HCT116 (cell line): ENCODE measurements around the gene ARHGDIG. TPM values are rescaled to one million over a fixed set of nuclear protein-coding genes. Genes with fewer than 3 reads are reported as not detected.
A peak's percentile ranks its signal among the peaks of the same experiment; 100 is the strongest.

Experiments used
- ATAC-seq: fragments of 200-7000 bp; cut with Tn5 transposase; 2 replicates; pipeline ENCODE4 v1.9.1; 2020; ENCODE audit warnings: mild to moderate bottlenecking, moderate library complexity
- BruUV-seq: library from RNA; stranded (reverse); fragments of 400-500 nt; replicated peaks from 2 replicates; lab custom pipeline; 2021; lab: Mats Ljungman, UMichigan
- CTCF ChIA-PET: fragments of 300-600 bp; sonication (Branson Sonifier 250); formaldehyde crosslinking; loops from one replicate; lab custom pipeline; 2021; ENCODE audit warnings: antibody characterized with exemption; lab: Charles Lee
- POLR2A ChIA-PET: fragments of 300-600, 350-600 bp; sonication (Branson Sonifier 250); formaldehyde crosslinking; loops from one replicate; lab custom pipeline; 2021; ENCODE audit warnings: antibody characterized with exemption; lab: Charles Lee
- RAD21 ChIA-PET, 2 experiments: fragments of 300-600 bp; sonication (Branson Sonifier 250); formaldehyde crosslinking; loops; one replicate each; lab custom pipeline; 2023; ENCODE audit warnings: low total read pairs in 2 of 2; ENCODE audit not compliant: uncharacterized antibody in 2 of 2, unreplicated experiment in 2 of 2, low non-redundant PET in 1 of 2; lab: Charles Lee
- DNase-seq: peaks from one replicate; pipeline ENCODE4 v3.0.0-alpha.2; 2010; ENCODE audit warnings: low read depth, low spot score
- H2AFZ ChIP-seq: fragments of 200-600 bp; shearing (Covaris generic), sonication (generic); 2 replicates; pipeline ENCODE4 v1.6.1; 2017; ENCODE audit warnings: low read depth, mixed run types, mixed read lengths, antibody characterized with exemption, low read length; ENCODE audit not compliant: poor library complexity, severe bottlenecking
- H3K27ac ChIP-seq: 2 replicates; pipeline ENCODE4 v1.5.1; 2012; ENCODE audit warnings: low read depth, low read length
- H3K27me3 ChIP-seq: fragments of 200-600 bp; sonication (generic); 2 replicates; pipeline ENCODE4 v1.6.1; 2016; ENCODE audit warnings: mixed run types, low read length, mixed read lengths; ENCODE audit not compliant: insufficient read depth
- H3K36me3 ChIP-seq, 2 experiments: fragments of 200-500 bp in 1 of 2; fragments of 200-600 bp in 1 of 2; sonication (Bioruptor generic) in 1 of 2; sonication (generic) in 1 of 2; 2 replicates each; pipeline versions ENCODE4 v1.5.1 to v1.6.1; 2014 to 2016; ENCODE audit warnings: low read length in 2 of 2, inconsistent platforms in 1 of 2, mixed read lengths in 1 of 2, mixed run types in 1 of 2; ENCODE audit not compliant: insufficient read depth in 2 of 2, control insufficient read depth in 1 of 2
- H3K4me1 ChIP-seq, 2 experiments: fragments of 200-600 bp in 1 of 2; sonication (generic) in 1 of 2; 2 replicates each; pipeline versions ENCODE4 v1.5.1 to v1.6.1; 2012 to 2017; ENCODE audit warnings: low read length in 2 of 2, inconsistent platforms in 1 of 2, mild to moderate bottlenecking in 1 of 2, mixed read lengths in 1 of 2, mixed run types in 1 of 2, moderate library complexity in 1 of 2; ENCODE audit not compliant: insufficient read depth in 2 of 2, control insufficient read depth in 1 of 2
- H3K4me2 ChIP-seq: fragments of 200-600 bp; sonication (generic); 2 replicates; pipeline ENCODE4 v1.6.1; 2017; ENCODE audit warnings: mixed run types, low read length, mixed read lengths
- H3K4me3 ChIP-seq, 2 experiments: fragments of 200-600 bp in 1 of 2; sonication (generic) in 1 of 2; replicated peaks in 1 of 2; 2 replicates each; pipeline ENCODE4 v1.5.1; 2011 to 2016; ENCODE audit warnings: low read length in 2 of 2, control low read depth in 1 of 2, low read depth in 1 of 2, mild to moderate bottlenecking in 1 of 2, mixed read lengths in 1 of 2, mixed run types in 1 of 2
- H3K79me2 ChIP-seq: fragments of 200-600 bp; sonication (generic); 2 replicates; pipeline ENCODE4 v1.6.1; 2017; ENCODE audit warnings: mild to moderate bottlenecking, mixed run types, low read length, moderate library complexity, mixed read lengths; ENCODE audit not compliant: insufficient read depth
- H3K9ac ChIP-seq: fragments of 200-600 bp; sonication (generic); 2 replicates; pipeline ENCODE4 v1.6.1; 2016; ENCODE audit warnings: low read length, mixed read lengths
- H3K9me2 ChIP-seq: fragments of 200-600 bp; sonication (generic), shearing (Covaris generic); 2 replicates; pipeline ENCODE4 v1.6.1; 2017; ENCODE audit warnings: mixed run types, mild to moderate bottlenecking, moderate library complexity; ENCODE audit not compliant: insufficient read depth
- H3K9me3 ChIP-seq, 2 experiments: fragments of 200-500 bp in 1 of 2; fragments of 200-600 bp in 1 of 2; sonication (Bioruptor generic) in 1 of 2; sonication (generic) in 1 of 2; 2 replicates each; pipeline ENCODE4 v1.6.1; 2014 to 2017; ENCODE audit warnings: low read length in 2 of 2, mixed read lengths in 2 of 2, inconsistent platforms in 1 of 2, low read depth in 1 of 2, mild to moderate bottlenecking in 1 of 2, mixed run types in 1 of 2, moderate library complexity in 1 of 2; ENCODE audit not compliant: control insufficient read depth in 1 of 2, insufficient read depth in 1 of 2
- H4K20me1 ChIP-seq: fragments of 200-600 bp; sonication (generic), shearing (Covaris generic); 2 replicates; pipeline ENCODE4 v1.6.1; 2017; ENCODE audit warnings: mixed run types, mild to moderate bottlenecking, moderate library complexity; ENCODE audit not compliant: insufficient read depth
- ATF3 ChIP-seq: IDR thresholded peaks from 2 replicates; pipeline ENCODE4 v1.6.1; 2012
- CTCF ChIP-seq, 3 experiments: fragments of 200-600 bp in 1 of 3; sonication (generic) in 1 of 3; IDR thresholded peaks in 2 of 3; conservative IDR thresholded peaks in 1 of 3; 2 replicates each; pipeline ENCODE4 v1.5.1; 2012 to 2017; ENCODE audit warnings: low read depth in 2 of 3, low read length in 2 of 3, antibody characterized with exemption in 1 of 3, borderline replicate concordance in 1 of 3, control low read depth in 1 of 3, mild to moderate bottlenecking in 1 of 3, mixed read lengths in 1 of 3, mixed run types in 1 of 3, moderate library complexity in 1 of 3; ENCODE audit not compliant: insufficient read depth in 1 of 3
- EGR1 ChIP-seq: IDR thresholded peaks from 2 replicates; pipeline ENCODE4 v1.6.1; 2012; ENCODE audit warnings: low read depth
- EZH2phosphoT487 ChIP-seq: fragments of 200-600 bp; IDR thresholded peaks from 2 replicates; pipeline ENCODE4 v1.6.1; 2018; ENCODE audit warnings: antibody characterized with exemption, borderline replicate concordance
- FOSL1 ChIP-seq: IDR thresholded peaks from 2 replicates; pipeline ENCODE4 v1.6.1; 2012; ENCODE audit warnings: low read depth
- JUND ChIP-seq: IDR thresholded peaks from 2 replicates; pipeline ENCODE4 v1.6.1; 2012
- MAX ChIP-seq: IDR thresholded peaks from 2 replicates; pipeline ENCODE4 v1.6.1; 2012
- POLR2A ChIP-seq: IDR thresholded peaks from 2 replicates; pipeline ENCODE4 v1.7.0; 2011; ENCODE audit warnings: borderline replicate concordance; ENCODE audit not compliant: insufficient read depth, insufficient read length; ENCODE audit errors: extremely low read depth
- POLR2AphosphoS5 ChIP-seq: IDR thresholded peaks from 2 replicates; pipeline ENCODE4 v1.6.1; 2011; ENCODE audit warnings: mild to moderate bottlenecking, low read depth, low read length, moderate library complexity
- SIN3A ChIP-seq: IDR thresholded peaks from 2 replicates; pipeline ENCODE4 v1.6.1; 2012; ENCODE audit warnings: low read depth
- SP1 ChIP-seq: IDR thresholded peaks from 2 replicates; pipeline ENCODE4 v1.6.1; 2012; ENCODE audit warnings: low read depth
- SRF ChIP-seq: IDR thresholded peaks from 2 replicates; pipeline ENCODE4 v1.6.1; 2012; ENCODE audit warnings: low read depth
- YY1 ChIP-seq: IDR thresholded peaks from 2 replicates; pipeline ENCODE4 v1.6.1; 2011; ENCODE audit warnings: low read length, low read depth, moderate library complexity, mild to moderate bottlenecking; ENCODE audit not compliant: insufficient replicate concordance; ENCODE audit errors: extremely low read depth
- ZBTB33 ChIP-seq: IDR thresholded peaks from 2 replicates; pipeline ENCODE4 v1.6.1; 2011; ENCODE audit warnings: mild to moderate bottlenecking, low read length, moderate library complexity; ENCODE audit not compliant: insufficient replicate concordance; ENCODE audit errors: extremely low read depth
- ZFX ChIP-seq: fragments of 450-650 bp; IDR thresholded peaks from 2 replicates; pipeline ENCODE4 v1.6.1; 2017
- intact Hi-C: fragments of 100-400 bp; cut with micrococcal nuclease; formaldehyde crosslinking; loops from 2 replicates; pipeline ENCODE4 v1.10.0; 2022
- total RNA-seq: library from RNA; stranded (reverse); gene quantifications from one replicate; pipeline ENCODE4 v1.2.1, GENCODE V29; 2021; ENCODE audit not compliant: unreplicated experiment

Gene ARHGDIG
- total RNA-seq, 1 experiment from 2014 or later: not detected

- H3K27ac ChIP-seq: peak within 1 kb of the TSS; percentile 87
- no peaks in the 10 kb centered on the region for H3K9me2 ChIP-seq
- H3K27me3 ChIP-seq: no peaks in the 10 kb centered on the region
- TF ChIP-seq ATF3 (no peak), SIN3A (peak; percentile 43), SP1 (peak; percentile 40; the same call in 1 of the 2 replicates), ZFX (peak; percentile 72), SRF (no peak), POLR2A (no peak), MAX (peak; percentile 27), CTCF (IDR thresholded peaks at IDR 0.05 in 2 of 3, conservative IDR thresholded peaks at IDR 0.05 in 1 of 3; ENCODE audit: borderline replicate concordance in 1 of 3, insufficient read depth in 1 of 3, low read depth in 2 of 3, low read length in 2 of 3) (peak in 2 of 3 experiments; percentile 36 to 40; a peak in 3 of 6 replicates), YY1 (peak; percentile 51), EGR1 (peak; percentile 84; the same call in 1 of the 2 replicates), POLR2AphosphoS5 (peak; percentile 90), FOSL1 (no peak), EZH2phosphoT487 (no peak), ZBTB33 (no peak), JUND (no peak)
- ChIA-PET CTCF (interaction anchor here (0.7 to 0.8 kb wide), 2 partner anchors 138 to 187 kb away, joined by 3 to 4 read pairs; no protein-coding TSS in a partner anchor), RAD21 (no interaction called here), POLR2A (no interaction called here)
- no peaks in the 10 kb centered on the region for H3K36me3 ChIP-seq
- H3K4me2 ChIP-seq: peak within 1 kb of the TSS; percentile 81
- H4K20me1 ChIP-seq: no peaks in the 10 kb centered on the region
- DNase-seq (peak; percentile 62), ATAC-seq (peak; percentile 80)
- H3K79me2 ChIP-seq: no peaks in the 10 kb centered on the region
- H2AFZ ChIP-seq: no peak within 1 kb of the TSS
- H3K9ac ChIP-seq: peak within 1 kb of the TSS; percentile 83
- intact Hi-C loops: no loop called here
- no peaks in the 10 kb centered on the region for H3K9me3 ChIP-seq
- H3K4me3 ChIP-seq: peak within 1 kb of the TSS; percentile 68 to 69
- H3K4me1 ChIP-seq: peaks cover 0 to 8% of the 10 kb centered on the region in 2 experiments; a peak in 2 of 4 replicates
- no TSS peak for BruUV-seq
Measured at GRCh38 chr16:234468-235305, 45.7 kb upstream of the ARHGDIG start, which contains the start of gene FAM234A. Gene FAM234A (plus strand): TSS chr16:234821. CDS start chr16:254414, 19,593 bp downstream.
